ENCODE results near the gene ATP7B.
"Not testable (repeated sequence)": the region's sequence is repeated elsewhere in the genome, so short reads cannot be mapped to it uniquely, and the experiment has no call there.

The ATP7B gene

DNA sequence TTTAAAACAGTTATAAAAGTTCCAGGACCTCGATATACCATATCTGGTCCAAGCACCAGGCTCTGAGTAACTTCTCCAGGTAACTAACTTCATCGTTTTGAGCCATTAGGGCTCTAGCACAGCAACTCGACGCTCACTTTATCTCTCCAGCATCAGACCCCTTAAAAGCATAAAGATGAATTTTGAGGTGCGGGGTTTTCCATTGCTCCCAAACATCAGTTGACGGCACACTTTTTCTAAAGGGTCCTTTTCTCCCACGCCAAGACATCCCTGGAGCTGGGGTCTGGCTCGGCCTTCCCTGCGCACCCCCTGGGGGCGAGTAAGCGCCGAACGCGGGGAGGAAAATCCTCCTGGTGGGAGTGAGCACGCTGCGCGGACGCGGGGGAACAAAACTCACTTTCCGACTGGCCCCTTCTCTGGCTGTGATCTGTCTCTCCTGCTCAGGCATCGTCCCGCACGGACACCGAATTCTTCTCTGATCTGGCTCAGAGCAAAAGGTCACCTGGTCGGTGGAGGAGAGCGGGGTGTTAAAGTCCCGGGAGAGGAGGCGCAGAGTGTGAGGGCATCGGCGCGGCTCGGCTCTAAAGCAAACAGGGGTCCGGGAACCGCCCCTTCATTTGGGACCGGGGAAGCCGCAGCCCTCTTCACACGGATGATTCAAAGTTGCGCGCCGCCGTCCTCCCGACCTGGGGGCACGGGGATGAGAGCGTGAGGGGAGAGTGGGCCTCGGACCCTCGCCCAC, at the start of gene ATP7B:
TSS of gene ATP7B (minus strand) at position 561 of the 742 bp plus-strand sequence. CDS start at position 448, 113 bp downstream.
- DNase-seq, result no peak

DNA sequence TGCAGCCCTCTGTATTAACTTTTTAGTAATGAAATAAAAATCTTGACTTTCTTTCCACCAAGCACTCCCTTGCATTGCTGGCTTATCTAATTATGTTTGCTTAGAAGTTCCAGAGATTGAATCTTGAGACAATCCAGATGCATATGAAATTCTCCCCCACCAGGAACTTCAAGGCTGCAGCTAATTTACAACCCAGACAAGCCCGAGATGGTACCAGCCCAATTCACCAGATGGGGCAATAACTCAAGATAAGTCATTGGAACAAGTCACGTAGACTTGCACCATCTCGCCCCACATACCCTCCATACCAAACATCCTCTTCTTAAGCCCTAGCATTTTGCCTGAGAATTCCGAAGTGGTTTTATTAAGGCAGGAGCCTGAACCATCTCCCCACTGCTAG, 42.2 kb upstream of the ATP7B start:
- DNase-seq, result no peak

- DNase-seq, result no peak
These were observed 40.1 kb upstream of the ATP7B start for GRCh38 chr13:52051400-52051799.

DNA sequence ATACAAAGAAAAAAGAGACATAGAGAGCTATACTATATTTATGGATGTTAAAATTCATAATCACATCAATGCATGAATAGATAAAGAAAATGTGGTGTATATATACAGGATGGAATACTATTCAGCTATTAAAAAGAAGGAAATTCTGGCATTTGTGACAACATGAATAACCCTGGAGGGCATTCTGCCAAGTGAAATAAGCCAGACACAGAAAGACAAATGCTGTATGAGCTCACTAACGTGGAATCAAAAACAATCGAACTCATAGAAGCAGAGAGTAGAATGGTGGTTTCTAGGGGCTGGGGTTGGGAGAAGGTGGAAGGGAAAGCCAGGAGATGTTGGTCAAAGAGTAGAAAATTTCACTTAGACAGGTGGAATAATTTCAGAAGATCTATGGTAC, 37.3 kb upstream of the ATP7B start:
- DNase-seq, result no peak

GRCh38 chr13:52047463-52047862, 36.2 kb upstream of the ATP7B start:
- no peak for DNase-seq

DNA sequence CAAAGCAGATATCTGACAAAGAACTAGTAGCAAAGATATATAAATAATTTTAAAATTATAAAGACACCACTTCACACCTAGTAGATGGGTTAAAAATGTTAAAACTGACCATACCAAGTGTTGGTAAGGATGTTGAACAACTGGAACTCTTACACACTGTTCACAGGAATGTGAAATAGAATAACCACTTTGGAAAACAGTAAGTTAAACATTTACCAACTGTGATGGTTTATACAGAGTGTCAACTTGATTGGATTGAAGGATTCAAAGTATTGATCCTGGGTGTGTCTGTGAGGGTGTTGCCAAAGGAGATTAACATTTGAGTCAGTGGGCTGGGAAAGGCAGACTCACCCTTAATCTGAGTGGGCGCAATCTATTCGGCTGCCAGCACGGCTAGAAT, 32.4 kb upstream of the ATP7B start:
- no peak for DNase-seq

- DNase-seq, result no peak
These were observed 24.8 kb upstream of the ATP7B start for GRCh38 chr13:52036037-52036436.

DNA sequence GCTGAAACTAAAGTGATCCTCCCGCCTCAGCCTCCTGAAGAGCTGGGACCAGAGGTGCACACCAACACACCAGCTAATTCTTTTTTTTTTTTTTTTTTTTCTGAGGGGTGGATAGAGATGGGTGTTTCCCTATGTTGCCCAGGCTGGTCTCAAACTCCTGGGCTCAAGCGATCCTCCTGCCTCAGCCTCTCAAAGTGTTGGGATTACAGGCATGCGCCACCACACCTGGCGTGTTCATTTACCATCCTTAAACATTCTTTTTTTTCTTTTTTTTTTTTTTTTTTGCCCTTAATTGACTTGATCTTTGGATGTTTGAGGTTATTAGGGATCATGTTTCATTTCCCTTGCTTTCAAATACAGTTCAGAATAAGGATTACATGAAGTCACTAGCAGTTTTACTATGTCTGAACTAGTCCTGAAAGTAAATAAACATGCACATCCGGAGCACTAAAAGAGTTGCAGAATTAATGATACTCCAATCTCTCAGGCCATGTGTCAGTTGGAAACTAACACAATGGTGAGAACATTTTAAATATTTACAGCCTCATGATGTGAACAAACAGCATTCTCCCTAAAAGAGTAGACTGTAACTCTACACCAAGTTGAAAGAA, 23.5 kb upstream of the ATP7B start:
- no peak for DNase-seq

GRCh38 chr13:52033039-52033438, 21.8 kb upstream of the ATP7B start:
- no peak for DNase-seq

GRCh38 chr13:52030401-52030800, 19.2 kb upstream of the ATP7B start:
- DNase-seq, result not testable (repeated sequence)

DNA sequence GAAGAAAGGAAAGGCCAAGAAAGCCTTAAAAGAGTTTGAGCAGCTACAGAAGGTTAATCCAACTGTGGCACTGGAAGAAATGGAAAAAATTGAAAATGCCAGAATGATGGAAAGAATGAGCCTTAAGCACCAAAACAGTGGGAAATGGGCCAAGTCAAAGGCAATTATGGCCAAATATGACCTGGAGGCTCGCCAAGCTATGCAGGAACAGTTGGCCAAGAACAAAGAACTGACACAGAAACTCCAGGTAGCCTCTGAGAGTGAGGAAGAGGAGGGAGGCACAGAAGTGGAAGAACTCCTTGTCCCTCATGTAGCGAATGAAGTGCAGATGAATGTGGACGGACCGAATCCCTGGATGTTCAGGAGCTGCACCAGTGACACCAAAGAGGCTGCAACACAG, 18.3 kb upstream of the ATP7B start:
- no peak for DNase-seq

- no peak for DNase-seq
These were observed 16.6 kb upstream of the ATP7B start for GRCh38 chr13:52027832-52028231.

DNA sequence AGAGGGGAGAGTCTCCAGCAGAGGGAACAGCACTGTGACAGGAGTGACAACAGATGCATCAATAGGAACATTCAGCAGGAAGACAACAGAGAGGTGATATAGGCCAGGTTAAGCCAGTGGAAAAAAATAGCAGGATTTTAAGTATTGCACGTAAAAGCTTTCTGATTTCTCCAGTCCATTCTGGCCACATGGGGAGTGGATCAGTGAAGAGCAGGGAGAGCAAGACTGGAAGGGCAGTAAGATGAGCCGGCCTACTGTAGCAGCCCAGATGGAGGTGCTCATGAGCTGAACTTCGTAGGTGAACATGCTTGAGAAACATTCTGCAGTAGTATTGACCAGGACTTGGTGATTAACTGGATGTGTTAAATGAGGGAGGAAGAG, 15.0 kb upstream of the ATP7B start:
- no peak for DNase-seq

GRCh38 chr13:52025475-52026245, 14.4 kb upstream of the ATP7B start:
- DNase-seq, result no peak

- no peak for DNase-seq
These were observed 13.2 kb upstream of the ATP7B start, which contains the start of gene UTP14C for GRCh38 chr13:52024481-52024880. Gene UTP14C, plus strand, starts transcription at chr13:52024691. Its CDS starts 4,114 bp downstream, at chr13:52028805.

DNA sequence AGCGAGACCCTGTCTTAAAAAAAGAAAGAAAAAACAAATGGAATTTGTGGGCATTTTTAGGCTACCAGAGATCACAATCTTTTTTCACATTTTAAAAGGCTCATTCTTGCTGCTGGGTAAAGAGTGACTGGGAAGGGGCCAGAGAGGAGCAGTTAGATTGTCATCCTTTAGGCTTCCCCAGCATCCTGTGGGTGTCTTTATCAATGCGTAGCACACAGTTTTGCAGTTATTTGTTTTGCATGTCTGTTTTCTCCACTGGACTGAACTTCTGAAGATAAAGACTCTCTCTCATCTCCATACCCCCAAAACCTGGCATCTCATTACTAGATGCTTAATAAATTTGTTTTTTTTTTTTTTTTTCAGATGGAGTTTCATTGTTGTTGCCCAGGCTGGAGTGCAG, 11.1 kb upstream of the ATP7B start:
- DNase-seq, result no peak

- DNase-seq, result no peak
These were observed 8.9 kb upstream of the ATP7B start for GRCh38 chr13:52020191-52020590.

GRCh38 chr13:52016296-52016695, 5.0 kb upstream of the ATP7B start:
- DNase-seq, result no peak

GRCh38 chr13:52012512-52012836, 1.2 kb upstream of the ATP7B start:
- DNase-seq, result no peak

GRCh38 chr13:52011632-52012511, 622 bp upstream of the ATP7B start, which contains the start of gene ALG11:
Gene ALG11, plus strand, starts transcription at chr13:52012398. Its CDS starts 21 bp downstream, at chr13:52012419.
- peak; percentile 95 for DNase-seq

- DNase-seq, result no peak
These were observed 1.3 kb downstream of the ATP7B start for GRCh38 chr13:52009946-52010345.

DNA sequence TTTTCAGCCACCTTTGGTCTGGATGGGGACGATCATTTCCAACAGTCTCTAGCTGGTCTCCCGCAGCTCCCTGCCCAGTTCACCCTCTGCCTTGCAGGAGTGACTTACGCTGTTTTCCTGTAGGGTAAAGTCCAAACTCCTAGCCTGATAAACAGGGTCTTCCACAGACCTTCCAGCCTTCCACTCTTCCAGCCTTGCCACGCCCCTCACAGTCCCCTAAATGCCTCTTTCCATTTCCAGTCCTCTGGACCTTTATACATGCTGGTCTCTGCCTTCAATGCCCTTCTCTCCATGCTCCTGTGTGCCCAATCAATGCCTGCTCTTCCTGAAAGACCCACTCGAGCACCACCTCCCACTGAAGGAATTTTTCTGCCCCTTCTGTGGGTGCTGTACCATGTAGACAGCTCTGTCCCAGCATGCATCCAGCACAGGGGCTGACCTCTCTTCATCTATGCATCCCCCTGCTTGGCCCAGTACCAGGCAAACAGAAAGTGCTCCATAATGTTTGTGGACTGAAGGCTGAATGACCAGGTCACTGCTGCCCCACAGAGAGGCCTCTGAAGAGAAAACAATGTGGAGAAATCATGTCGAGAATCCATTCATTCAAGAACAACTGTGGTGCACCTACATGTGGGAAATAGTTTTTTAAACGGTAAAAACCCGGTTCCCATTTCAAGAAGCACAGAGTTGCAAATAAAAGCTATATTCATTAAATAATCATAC, 4.6 kb downstream of the ATP7B start:
- no peak for DNase-seq
